ENCODE results near the gene CHAC2. TPM values are rescaled to one million over a fixed set of nuclear protein-coding genes. Genes with fewer than 3 reads are reported as not detected.
A peak's percentile ranks its signal among the peaks of the same experiment; 100 is the strongest.
"Not testable (repeated sequence)": the region's sequence is repeated elsewhere in the genome, so short reads cannot be mapped to it uniquely, and the experiment has no call there.

Gene CHAC2
- total RNA-seq, 2 experiments from 2014 or later = 11.5 to 12.4 TPM

GRCh38 chr2:53752385-53752784 lies 15.2 kb upstream of the CHAC2 start:
- Mint-ChIP-seq H3K4me1 (ENCODE audit: low read depth) (peaks cover 21% of the 10 kb centered on the region), H3K27me3 (ENCODE audit: low read depth) (no peaks in the 10 kb centered on the region), H3K36me3 (ENCODE audit: low read depth) (peaks cover 29% of the 10 kb centered on the region), H3K9me3 (no peaks in the 10 kb centered on the region), H3K27ac (no peak overlapping the region), H3K4me3 (no peak overlapping the region)
- intact Hi-C loops (cut with micrococcal nuclease) = loop anchor here (1.0 to 5.0 kb wide), 2 partner anchors 15 to 350 kb away; partner anchors contain the start of gene CHAC2
- CTCF ChIA-PET = no interaction called here
- no peak for DNase-seq

GRCh38 chr2:53753041-53753440 lies 14.6 kb upstream of the CHAC2 start:
- intact Hi-C loops (cut with micrococcal nuclease) = loop anchor here (5.0 kb wide), 1 partner anchor 351 kb away; no protein-coding TSS in a partner anchor
- DNase-seq = no peak
- Mint-ChIP-seq H3K4me3 (no peak overlapping the region), H3K27ac (no peak overlapping the region), H3K36me3 (ENCODE audit: low read depth) (peaks cover 30% of the 10 kb centered on the region), H3K9me3 (no peaks in the 10 kb centered on the region), H3K4me1 (ENCODE audit: low read depth) (peaks cover 21% of the 10 kb centered on the region), H3K27me3 (ENCODE audit: low read depth) (no peaks in the 10 kb centered on the region)
- CTCF ChIA-PET = no interaction called here

GRCh38 chr2:53755121-53755520 lies 12.5 kb upstream of the CHAC2 start:
- peaks cover 19% of the 10 kb centered on the region for H3K36me3 Mint-ChIP-seq (ENCODE audit: low read depth)
- no peaks in the 10 kb centered on the region for H3K9me3 Mint-ChIP-seq
- no peak for DNase-seq
- peaks cover 21% of the 10 kb centered on the region for H3K4me1 Mint-ChIP-seq (ENCODE audit: low read depth)
- no peaks in the 10 kb centered on the region for H3K27me3 Mint-ChIP-seq (ENCODE audit: low read depth)
- intact Hi-C loops (cut with micrococcal nuclease) = no loop called here
- CTCF ChIA-PET = no interaction called here
- H3K27ac Mint-ChIP-seq = no peak overlapping the region
- no peak overlapping the region for H3K4me3 Mint-ChIP-seq

- CTCF ChIA-PET = no interaction called here
- Mint-ChIP-seq H3K9me3 (no peaks in the 10 kb centered on the region), H3K27ac (no peak overlapping the region), H3K27me3 (ENCODE audit: low read depth) (no peaks in the 10 kb centered on the region), H3K4me3 (no peak overlapping the region), H3K4me1 (ENCODE audit: low read depth) (peaks cover 14% of the 10 kb centered on the region), H3K36me3 (ENCODE audit: low read depth) (peaks cover 21% of the 10 kb centered on the region)
- intact Hi-C loops (cut with micrococcal nuclease) = no loop called here
- no peak for DNase-seq
These were observed 11.0 kb upstream of the CHAC2 start for GRCh38 chr2:53756644-53757043.

- Mint-ChIP-seq H3K36me3 (ENCODE audit: low read depth) (peaks cover 25% of the 10 kb centered on the region), H3K4me1 (ENCODE audit: low read depth) (peaks cover 10% of the 10 kb centered on the region)
- H3K27me3 Mint-ChIP-seq (ENCODE audit: low read depth); H3K4me3 Mint-ChIP-seq; H3K27ac Mint-ChIP-seq; intact Hi-C loops (cut with micrococcal nuclease); H3K9me3 Mint-ChIP-seq; DNase-seq; CTCF ChIA-PET: not testable (repeated sequence)
These were observed 10.4 kb upstream of the CHAC2 start for GRCh38 chr2:53757206-53757605.

GRCh38 chr2:53765767-53766166 lies 1.8 kb upstream of the CHAC2 start:
- H3K27me3 Mint-ChIP-seq (ENCODE audit: low read depth) = no peaks in the 10 kb centered on the region
- peaks cover 22% of the 10 kb centered on the region for H3K36me3 Mint-ChIP-seq (ENCODE audit: low read depth)
- no peak for DNase-seq
- intact Hi-C loops (cut with micrococcal nuclease) = loop anchor here (2.0 to 5.0 kb wide), 4 partner anchors 287 to 1467 kb away; partner anchors contain the start of genes CLHC1, RPS27A and RTN4
- H3K4me3 Mint-ChIP-seq = no peak overlapping the region
- H3K9me3 Mint-ChIP-seq = no peaks in the 10 kb centered on the region
- no peak overlapping the region for H3K27ac Mint-ChIP-seq
- H3K4me1 Mint-ChIP-seq (ENCODE audit: low read depth) = peaks cover 21% of the 10 kb centered on the region
- CTCF ChIA-PET = no interaction called here

- no peaks in the 10 kb centered on the region for H3K27me3 Mint-ChIP-seq (ENCODE audit: low read depth)
- peaks cover 20% of the 10 kb centered on the region for H3K36me3 Mint-ChIP-seq (ENCODE audit: low read depth)
- H3K4me1 Mint-ChIP-seq (ENCODE audit: low read depth) = peaks cover 26% of the 10 kb centered on the region
- intact Hi-C loops (cut with micrococcal nuclease) = loop anchor here (5.0 kb wide), 3 partner anchors 284 to 1464 kb away; partner anchors contain the start of genes CLHC1 and RPS27A
- DNase-seq = no peak
- H3K27ac Mint-ChIP-seq = peak overlapping the region; percentile 93
- CTCF ChIA-PET = interaction anchor here (0.9 to 1.4 kb wide), 3 partner anchors 16 to 29 kb away, joined by 3 to 6 read pairs (median 3); no protein-coding TSS in a partner anchor
- H3K4me3 Mint-ChIP-seq = peak overlapping the region; percentile 94
- peaks cover 1% of the 10 kb centered on the region for H3K9me3 Mint-ChIP-seq
These were observed 588 bp downstream of the CHAC2 start for GRCh38 chr2:53768242-53768542.

- CTCF ChIA-PET = no interaction called here
- Mint-ChIP-seq H3K27me3 (ENCODE audit: low read depth) (no peaks in the 10 kb centered on the region), H3K4me3 (peak overlapping the region; percentile 94), H3K27ac (no peak overlapping the region), H3K9me3 (peaks cover 1% of the 10 kb centered on the region), H3K36me3 (ENCODE audit: low read depth) (peaks cover 16% of the 10 kb centered on the region), H3K4me1 (ENCODE audit: low read depth) (peaks cover 30% of the 10 kb centered on the region)
- intact Hi-C loops (cut with micrococcal nuclease) = loop anchor here (5.0 kb wide), 3 partner anchors 283 to 1463 kb away; partner anchors contain the start of genes CLHC1 and RPS27A
- DNase-seq = no peak
These were observed 1.8 kb downstream of the CHAC2 start for GRCh38 chr2:53769318-53769945.

GRCh38 chr2:53770264-53770663 lies 2.7 kb downstream of the CHAC2 start:
- no peak for DNase-seq
- CTCF ChIA-PET = interaction anchor here (0.7 kb wide), 1 partner anchor 53 kb away, joined by 3 read pairs; no protein-coding TSS in a partner anchor
- Mint-ChIP-seq H3K4me3 (no peak overlapping the region), H3K27me3 (ENCODE audit: low read depth) (no peaks in the 10 kb centered on the region), H3K4me1 (ENCODE audit: low read depth) (peaks cover 30% of the 10 kb centered on the region), H3K27ac (peak overlapping the region; percentile 50), H3K36me3 (ENCODE audit: low read depth) (peaks cover 16% of the 10 kb centered on the region), H3K9me3 (peaks cover 1% of the 10 kb centered on the region)
- intact Hi-C loops (cut with micrococcal nuclease) = no loop called here

- intact Hi-C loops (cut with micrococcal nuclease) = no loop called here
- Mint-ChIP-seq H3K36me3 (ENCODE audit: low read depth) (peaks cover 27% of the 10 kb centered on the region), H3K4me3 (no peak overlapping the region), H3K27me3 (ENCODE audit: low read depth) (no peaks in the 10 kb centered on the region), H3K9me3 (no peaks in the 10 kb centered on the region), H3K4me1 (ENCODE audit: low read depth) (peaks cover 31% of the 10 kb centered on the region), H3K27ac (peak overlapping the region; percentile 6)
- DNase-seq = no peak
- CTCF ChIA-PET = no interaction called here
These were observed 9.5 kb downstream of the CHAC2 start for GRCh38 chr2:53777134-53777533.

GRCh38 chr2:53778536-53779162 lies 11.0 kb downstream of the CHAC2 start:
- no peaks in the 10 kb centered on the region for H3K27me3 Mint-ChIP-seq (ENCODE audit: low read depth)
- CTCF ChIA-PET = no interaction called here
- H3K27ac Mint-ChIP-seq = no peak overlapping the region
- H3K9me3 Mint-ChIP-seq = no peaks in the 10 kb centered on the region
- peaks cover 36% of the 10 kb centered on the region for H3K4me1 Mint-ChIP-seq (ENCODE audit: low read depth)
- DNase-seq = no peak
- intact Hi-C loops (cut with micrococcal nuclease) = no loop called here
- no peak overlapping the region for H3K4me3 Mint-ChIP-seq
- H3K36me3 Mint-ChIP-seq (ENCODE audit: low read depth) = peaks cover 25% of the 10 kb centered on the region

GRCh38 chr2:53780056-53780455 lies 12.5 kb downstream of the CHAC2 start:
- no peak overlapping the region for H3K4me3 Mint-ChIP-seq
- intact Hi-C loops (cut with micrococcal nuclease) = loop anchor here (10.0 kb wide), 3 partner anchors 495 to 1835 kb away; partner anchors contain the start of gene PPP4R3B
- CTCF ChIA-PET = no interaction called here
- H3K27ac Mint-ChIP-seq = no peak overlapping the region
- DNase-seq = no peak
- H3K27me3 Mint-ChIP-seq (ENCODE audit: low read depth) = no peaks in the 10 kb centered on the region
- peaks cover 45% of the 10 kb centered on the region for H3K4me1 Mint-ChIP-seq (ENCODE audit: low read depth)
- H3K9me3 Mint-ChIP-seq = no peaks in the 10 kb centered on the region
- peaks cover 23% of the 10 kb centered on the region for H3K36me3 Mint-ChIP-seq (ENCODE audit: low read depth)

- peaks cover 18% of the 10 kb centered on the region for H3K36me3 Mint-ChIP-seq (ENCODE audit: low read depth)
These were observed 15.1 kb downstream of the CHAC2 start for GRCh38 chr2:53782676-53783075.

More at GRCh38 chr2:53782676-53783075, 15.1 kb downstream of the CHAC2 start:
- H3K27ac Mint-ChIP-seq = no peak overlapping the region
- intact Hi-C loops (cut with micrococcal nuclease) = loop anchor here (10.0 kb wide), 3 partner anchors 492 to 1832 kb away; partner anchors contain the start of gene PPP4R3B
- H3K9me3 Mint-ChIP-seq = no peaks in the 10 kb centered on the region
- no peak overlapping the region for H3K4me3 Mint-ChIP-seq
- CTCF ChIA-PET = no interaction called here
- no peak for DNase-seq
- peaks cover 43% of the 10 kb centered on the region for H3K4me1 Mint-ChIP-seq (ENCODE audit: low read depth)
- H3K27me3 Mint-ChIP-seq (ENCODE audit: low read depth) = no peaks in the 10 kb centered on the region
